ENCODE results near the gene CTNNA3. TPM values are rescaled to one million over a fixed set of nuclear protein-coding genes. Genes with fewer than 3 reads are reported as not detected.

Gene CTNNA3
- total RNA-seq, 2 donors from 2014 or later: 20.3 to 23.8 TPM

- DNase-seq (ENCODE audit: low spot score): no peak
- no peak for TF ChIP-seq CTCF (IDR thresholded peaks at IDR 0.05)
Measured at GRCh38 chr10:65945061-65945460, 1750.9 kb downstream of the CTNNA3 start.

GRCh38 chr10:65943451-65943850 lies 1752.5 kb downstream of the CTNNA3 start:
- DNase-seq (ENCODE audit: low spot score): no peak
- no peaks in the 10 kb centered on the region for H3K4me1 ChIP-seq
- TF ChIP-seq CTCF (IDR thresholded peaks at IDR 0.05): no peak
- no peak overlapping the region for H3K27ac ChIP-seq
- H3K27me3 ChIP-seq: no peaks in the 10 kb centered on the region
- H3K9me3 ChIP-seq: no peaks in the 10 kb centered on the region
- no peak overlapping the region for H3K4me3 ChIP-seq
- H3K36me3 ChIP-seq: no peaks in the 10 kb centered on the region

More at GRCh38 chr10:65945061-65945460, 1750.9 kb downstream of the CTNNA3 start:
- no peaks in the 10 kb centered on the region for H3K27me3 ChIP-seq
- H3K27ac ChIP-seq: no peak overlapping the region
- H3K4me1 ChIP-seq: no peaks in the 10 kb centered on the region
- H3K36me3 ChIP-seq: no peaks in the 10 kb centered on the region
- H3K4me3 ChIP-seq: no peak overlapping the region
- no peaks in the 10 kb centered on the region for H3K9me3 ChIP-seq

- H3K4me3 ChIP-seq: no peak overlapping the region
- no peak overlapping the region for H3K27ac ChIP-seq
- no peak for TF ChIP-seq CTCF (IDR thresholded peaks at IDR 0.05)
- H3K9me3 ChIP-seq: no peaks in the 10 kb centered on the region
- no peak for DNase-seq (ENCODE audit: low spot score)
- H3K4me1 ChIP-seq: no peaks in the 10 kb centered on the region
- H3K27me3 ChIP-seq: no peaks in the 10 kb centered on the region
- no peaks in the 10 kb centered on the region for H3K36me3 ChIP-seq
Measured at GRCh38 chr10:65940816-65941662, 1755.0 kb downstream of the CTNNA3 start.

- H3K27ac ChIP-seq: no peak overlapping the region
- no peaks in the 10 kb centered on the region for H3K9me3 ChIP-seq
- H3K4me1 ChIP-seq: no peaks in the 10 kb centered on the region
- no peaks in the 10 kb centered on the region for H3K27me3 ChIP-seq
- TF ChIP-seq CTCF (IDR thresholded peaks at IDR 0.05): no peak
- no peak for DNase-seq (ENCODE audit: low spot score)
- no peak overlapping the region for H3K4me3 ChIP-seq
- H3K36me3 ChIP-seq: no peaks in the 10 kb centered on the region
Measured at GRCh38 chr10:65940105-65940504, 1755.9 kb downstream of the CTNNA3 start.

- Histone ChIP-seq H3K4me3 (no peak overlapping the region), H3K27ac (no peak overlapping the region), H3K27me3 (no peaks in the 10 kb centered on the region), H3K36me3 (no peaks in the 10 kb centered on the region), H3K9me3 (no peaks in the 10 kb centered on the region), H3K4me1 (no peaks in the 10 kb centered on the region)
- no peak for TF ChIP-seq CTCF (IDR thresholded peaks at IDR 0.05)
- no peak for DNase-seq (ENCODE audit: low spot score)
Measured at GRCh38 chr10:65931291-65932070, 1764.5 kb downstream of the CTNNA3 start.

Measured in right atrium auricular region (tissue), 2 donors.